Measurements from ENCODE around the gene TAS1R1.

DNA sequence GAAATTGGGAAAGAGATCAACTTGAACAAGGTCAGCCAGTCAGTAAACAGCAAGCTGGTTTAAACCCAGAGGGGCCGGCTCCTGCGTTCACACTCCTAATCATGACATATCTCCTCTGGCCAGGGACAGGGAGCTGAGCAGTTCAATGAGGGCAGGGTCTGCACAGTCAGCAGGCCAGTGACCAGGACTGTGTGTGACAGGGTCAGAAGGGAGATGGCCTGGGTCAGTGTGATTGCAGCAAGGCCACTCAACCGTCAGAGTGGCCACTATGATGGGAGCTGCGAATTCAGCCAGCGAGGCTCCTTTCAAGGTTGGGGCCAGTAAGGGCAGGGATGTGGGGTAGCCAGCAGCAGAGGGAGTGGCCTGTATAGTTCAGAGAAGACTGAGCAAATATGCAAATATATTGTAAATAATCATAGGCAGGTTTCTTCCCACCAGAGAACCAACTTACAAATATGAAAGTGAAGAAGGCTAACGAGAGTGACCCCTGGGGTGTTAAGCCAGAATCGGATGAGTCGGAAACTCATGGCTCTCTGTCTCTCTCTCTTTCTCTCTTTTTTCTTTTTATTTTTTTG is 20.8 kb upstream of the TAS1R1 start:
- TF ChIP-seq ZNF274 (IDR thresholded peaks at IDR 0.05; ENCODE audit: low read depth, low read length), result no peak
- TF ChIP-seq YY1 (IDR thresholded peaks at IDR 0.05; ENCODE audit: insufficient read depth, insufficient read length), result no peak
